KBM-7 (cell line): ENCODE data around the gene DLG1.

ENCODE experiments used
- DNase-seq: peaks from one replicate; pipeline ENCODE4 v3.0.0-alpha.2; 2015
- in situ Hi-C: fragments of 300-500 bp; cut with MboI; formaldehyde crosslinking; loops from 2 replicates; pipeline ENCODE4 v1.14.3; 2020; ENCODE audit warnings: low sequenced_read_pairs, low pct_unique_long_range_greater_than_20kb, mixed read lengths

DLG1 gene

DNA sequence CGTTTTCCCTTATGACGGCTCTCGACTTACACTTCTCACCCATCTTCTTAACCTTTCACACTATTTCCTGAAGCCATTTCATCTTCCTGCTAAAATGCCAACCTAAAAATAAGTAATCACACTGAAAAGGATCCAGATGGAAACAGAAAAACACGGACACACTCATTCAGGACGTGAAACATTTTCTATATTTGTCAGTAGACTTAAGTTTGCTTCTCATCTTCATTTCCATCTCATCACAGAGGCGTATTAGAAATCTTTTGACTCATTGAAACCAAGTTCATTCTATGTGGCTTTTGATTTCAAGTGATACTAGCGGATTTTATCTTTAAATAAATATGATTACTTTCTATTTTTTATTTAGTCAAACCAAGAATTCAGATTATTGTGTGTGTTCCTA is 27.4 kb upstream of the DLG1 start:
- in situ Hi-C loops = no loop called here
- DNase-seq = no peak

DNA sequence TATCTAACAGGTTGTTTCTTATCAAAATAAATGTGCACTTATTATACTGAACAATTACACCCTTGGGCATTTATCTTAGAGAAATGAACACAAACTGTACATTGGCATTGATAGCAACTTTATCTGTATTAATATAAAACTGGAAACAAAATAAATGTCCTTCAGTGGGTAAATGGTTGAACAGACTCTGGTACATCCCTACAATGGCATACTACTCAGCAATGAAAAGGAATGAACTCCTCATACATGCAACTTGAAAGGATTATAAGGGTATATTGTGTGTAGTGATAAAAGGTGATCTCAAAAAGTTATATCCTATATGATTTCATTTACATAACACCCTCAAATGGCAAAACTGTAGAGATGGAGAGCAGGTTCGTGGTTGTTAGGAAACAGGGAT is 23.7 kb upstream of the DLG1 start:
- in situ Hi-C loops = no loop called here
- DNase-seq = no peak

DNA sequence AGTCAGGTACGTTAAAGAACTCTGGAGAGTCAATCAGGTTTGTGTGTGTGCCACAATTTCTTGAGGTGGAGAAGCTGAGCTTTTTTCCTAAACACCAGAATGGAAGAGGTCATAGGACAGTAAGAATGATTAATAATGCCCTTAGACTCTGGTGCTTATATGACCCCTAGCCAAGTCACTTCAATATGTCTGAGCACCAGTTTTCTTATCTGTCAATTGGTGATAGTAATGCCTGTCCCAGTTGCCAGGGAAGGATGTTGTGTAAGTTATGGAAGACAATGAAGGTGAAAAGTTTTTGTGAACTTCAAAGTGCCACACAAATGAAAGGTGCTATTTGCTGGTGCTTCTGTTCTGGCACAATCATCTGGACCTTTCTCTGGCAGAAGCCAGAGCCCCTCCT is 22.2 kb upstream of the DLG1 start:
- DNase-seq = no peak
- in situ Hi-C loops = no loop called here

DNA sequence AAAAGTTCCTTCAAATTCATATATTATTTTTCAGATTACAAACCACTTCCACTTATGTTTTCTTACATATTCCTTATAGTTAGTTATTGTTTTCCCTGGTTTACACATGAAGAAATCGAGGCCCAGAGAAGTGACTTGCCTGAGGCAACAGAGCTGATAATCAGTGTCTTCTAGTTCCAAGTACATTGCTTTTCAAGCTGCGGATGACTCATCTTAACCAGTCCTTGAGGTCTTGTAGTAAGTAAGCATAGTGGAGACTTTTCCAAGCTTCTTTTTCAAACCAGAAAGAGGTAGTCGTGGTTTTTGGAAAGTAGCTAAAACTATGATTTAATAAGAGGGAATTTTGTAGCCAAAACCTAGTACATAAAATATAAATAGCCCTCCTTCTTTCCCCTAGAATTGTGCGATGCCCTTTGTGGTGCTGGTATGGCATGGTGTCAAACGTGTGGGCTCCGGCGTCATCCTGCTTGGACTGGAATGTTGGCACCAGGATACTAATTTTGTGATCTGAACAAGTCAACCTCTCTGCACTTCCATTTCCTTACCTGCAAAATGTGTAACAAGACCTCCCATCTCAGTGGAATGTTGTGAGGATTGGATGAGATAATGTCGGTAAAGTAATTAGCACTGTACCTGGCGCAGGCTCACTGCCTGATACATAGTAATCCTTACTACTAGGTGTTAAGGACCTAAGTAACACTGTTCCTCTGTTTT is 19.0 kb upstream of the DLG1 start:
- in situ Hi-C loops = no loop called here
- DNase-seq = no peak

DNA sequence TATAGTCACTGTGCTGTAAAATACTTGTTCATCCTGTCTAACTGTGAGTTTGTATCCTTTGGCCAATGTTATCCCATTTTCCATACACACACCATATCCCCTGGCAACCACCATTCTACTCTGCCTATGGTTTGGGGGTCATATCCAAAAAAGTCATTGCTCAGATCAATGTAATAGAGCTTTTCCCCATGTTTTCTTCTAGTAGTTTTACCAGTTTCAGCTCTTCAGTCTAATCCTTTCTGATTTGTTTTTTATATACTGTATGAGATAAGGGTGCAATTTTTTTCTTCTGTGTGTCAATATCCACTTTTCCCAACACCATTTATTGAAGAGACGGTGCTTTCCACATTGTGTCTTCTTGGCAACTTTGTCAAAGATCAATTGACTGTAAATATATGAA is 14.0 kb upstream of the DLG1 start:
- DNase-seq = no peak
- in situ Hi-C loops = no loop called here

DNA sequence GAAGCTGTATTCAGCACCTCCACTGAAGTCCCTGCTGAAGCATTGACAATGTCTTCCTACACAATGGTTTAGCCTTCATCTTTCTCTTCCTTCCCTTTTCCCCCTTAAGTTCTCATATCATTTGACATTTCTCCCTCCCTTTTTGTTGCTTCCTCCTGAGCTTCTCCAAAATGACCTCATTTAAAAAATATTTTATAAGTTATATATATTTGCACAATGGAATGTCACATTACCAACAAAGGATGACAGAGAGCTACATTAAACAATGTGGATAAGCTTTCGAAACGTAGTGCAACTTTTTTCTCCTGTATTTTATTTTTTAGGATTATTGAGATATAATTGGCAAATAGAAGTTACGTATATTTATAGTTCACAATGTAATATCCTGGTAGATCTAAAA is 13.2 kb upstream of the DLG1 start:
- in situ Hi-C loops = no loop called here
- no peak for DNase-seq

DNA sequence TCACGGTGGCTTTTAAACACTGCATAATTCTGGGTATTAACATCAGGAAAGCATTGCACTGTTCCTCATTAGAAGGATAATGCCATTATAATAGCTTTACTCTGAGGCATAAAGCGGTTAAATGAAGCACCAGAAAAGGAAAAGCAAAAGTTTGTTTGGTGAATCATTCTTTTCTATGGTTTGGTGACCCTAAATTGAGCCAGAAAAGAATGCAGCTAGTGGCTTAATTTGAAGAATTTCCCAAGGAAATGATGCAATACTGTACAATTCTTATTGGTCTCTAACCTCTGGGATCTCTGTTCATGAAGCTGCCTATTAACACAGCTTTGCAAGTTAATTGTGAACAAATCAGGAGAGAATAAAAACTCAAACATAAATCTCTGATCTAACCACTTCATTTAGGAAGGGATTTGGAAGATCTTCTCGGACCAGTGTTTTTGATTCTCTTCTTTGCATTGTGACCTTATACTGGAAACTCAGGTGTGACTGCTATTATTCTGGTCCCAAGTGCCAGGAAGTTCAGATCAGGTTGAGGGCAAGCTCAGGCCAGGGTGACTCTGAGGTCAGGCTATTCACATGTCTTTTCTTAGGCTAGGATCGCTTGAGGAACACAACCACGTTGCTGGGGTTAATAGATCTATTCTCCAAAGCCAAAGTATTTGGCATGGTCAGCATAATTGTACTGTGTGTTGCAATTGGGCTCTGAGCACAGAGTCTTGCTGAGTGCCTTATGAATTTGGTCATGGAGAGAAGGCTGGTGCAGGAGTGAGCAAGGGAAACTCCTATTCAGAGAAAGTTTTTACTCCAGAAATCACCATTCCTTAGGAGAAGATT is 11.3 kb upstream of the DLG1 start:
- peak; percentile 12 for DNase-seq
- in situ Hi-C loops = no loop called here

DNA sequence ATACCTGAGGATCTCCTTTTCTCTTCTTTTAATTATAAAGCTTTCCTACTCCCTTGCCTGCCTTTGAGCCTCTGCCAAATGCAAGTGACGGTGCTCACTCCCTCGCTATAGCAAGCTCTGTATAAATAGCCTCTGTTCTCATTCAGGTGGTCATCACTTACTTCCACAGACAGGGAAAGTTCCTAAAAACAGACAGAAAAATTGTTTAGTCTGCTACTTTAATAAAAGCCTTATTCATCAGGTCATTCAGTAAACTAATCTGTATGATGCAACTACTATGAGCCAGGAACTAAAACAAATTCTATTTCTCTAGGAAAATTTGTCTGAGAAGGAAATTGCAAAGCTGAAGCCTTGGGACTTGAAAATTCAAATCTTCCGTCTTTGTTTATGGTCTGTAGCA is 10.2 kb upstream of the DLG1 start:
- no peak for DNase-seq
- in situ Hi-C loops = no loop called here

DNA sequence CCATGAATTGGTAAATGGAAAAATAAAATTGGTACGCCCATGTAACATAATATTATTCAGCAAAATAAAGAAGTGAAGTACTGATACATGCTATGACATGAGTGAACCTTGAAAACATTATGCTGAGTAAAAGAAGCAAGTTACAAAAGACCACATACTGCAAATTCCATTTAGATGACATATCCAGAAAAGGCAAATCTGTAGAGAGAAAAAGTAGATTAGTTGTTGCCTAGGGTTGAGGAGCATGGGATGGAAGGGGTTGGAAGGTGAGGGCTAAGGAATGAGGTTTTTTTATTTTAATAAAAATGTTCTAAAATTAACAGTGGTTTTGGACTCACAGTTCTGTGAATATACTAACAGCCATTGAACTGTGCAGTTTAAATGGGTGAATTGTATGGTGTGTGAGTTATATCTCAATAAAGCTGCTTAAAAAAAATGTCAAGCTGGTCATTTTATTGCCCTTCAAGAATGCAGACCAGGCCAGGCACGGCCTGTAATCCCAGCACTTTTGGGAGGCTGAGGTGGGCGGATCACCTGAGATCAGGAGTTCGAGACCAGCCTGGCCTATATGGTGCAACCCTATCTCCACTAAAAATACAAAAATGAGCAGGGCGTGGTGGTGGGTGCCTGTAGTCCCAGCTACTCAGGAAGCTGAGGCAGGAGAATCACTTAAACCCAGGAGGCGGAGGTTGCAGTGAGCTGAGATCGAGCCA is 8.1 kb upstream of the DLG1 start:
- in situ Hi-C loops = no loop called here

DNA sequence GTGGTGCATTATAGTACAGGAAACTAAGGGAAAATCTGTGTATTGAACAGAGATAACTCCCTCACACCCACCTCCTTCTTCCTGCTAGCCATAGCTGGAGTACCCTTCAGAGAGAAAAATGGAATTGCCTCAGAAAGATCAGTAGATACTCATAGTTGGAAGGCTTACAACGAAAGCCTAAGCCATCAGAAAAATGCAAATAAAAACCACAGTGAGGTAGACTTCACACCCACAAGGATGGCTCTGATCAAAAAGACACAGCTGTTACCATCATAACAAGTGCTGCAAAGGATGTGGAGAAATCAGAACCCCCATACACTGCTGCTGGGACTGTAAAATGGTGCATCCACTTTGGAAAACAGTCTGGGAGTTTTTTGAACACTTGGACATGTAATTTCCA is 7.4 kb upstream of the DLG1 start:
- DNase-seq = no peak
- in situ Hi-C loops = no loop called here

More for the DNA sequence above, 8.1 kb upstream of the DLG1 start:
- DNase-seq = no peak

DNA sequence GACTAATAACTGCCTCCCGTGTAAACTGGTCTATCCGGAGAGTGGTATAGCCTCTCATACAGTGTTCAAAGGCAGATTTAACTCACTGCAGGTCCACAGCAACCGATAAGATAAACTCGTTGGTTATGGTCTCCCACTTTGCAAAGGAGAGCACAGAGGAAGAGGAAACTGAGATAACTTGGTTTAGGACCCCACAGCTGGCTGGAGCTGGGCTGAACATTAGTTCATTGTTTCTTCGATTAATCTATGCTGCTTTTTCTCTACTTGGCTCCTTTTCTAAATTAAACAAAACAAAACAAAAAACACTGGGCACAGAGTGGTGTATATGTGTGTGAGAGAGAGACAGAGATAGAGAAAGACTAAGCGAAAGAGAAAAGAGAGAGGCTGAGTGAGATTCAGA is 5.0 kb upstream of the DLG1 start:
- DNase-seq = no peak
- in situ Hi-C loops = no loop called here

DNA sequence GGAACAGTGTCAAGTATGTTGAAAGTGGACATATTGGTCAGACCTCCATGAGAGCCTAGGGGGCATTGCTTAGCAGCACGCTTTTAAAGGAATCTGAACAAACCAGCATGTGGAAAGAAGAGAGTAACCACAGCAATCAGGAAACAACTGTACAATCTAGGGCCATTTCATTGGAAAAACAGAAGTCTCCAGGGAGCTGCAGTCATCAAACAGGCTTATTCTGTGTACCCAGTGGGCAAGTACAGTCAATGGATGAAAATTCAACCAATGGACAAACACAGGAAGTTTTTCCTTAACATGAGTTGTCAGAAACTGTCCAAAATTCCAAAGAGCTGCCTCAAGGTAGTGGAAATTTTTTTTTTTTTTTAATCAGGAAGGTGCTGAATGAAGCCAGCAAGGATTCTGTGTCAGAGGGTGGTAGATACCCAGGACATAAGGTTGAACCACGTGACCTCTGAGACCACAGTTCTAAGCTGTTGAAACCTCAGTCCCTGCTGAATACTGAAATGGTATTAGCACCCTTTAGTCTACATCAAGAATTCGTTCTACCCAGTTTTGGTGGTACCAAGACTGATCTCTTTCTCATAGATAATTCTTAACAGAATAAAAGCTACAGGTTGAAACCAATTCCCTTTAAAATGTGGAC is 4.4 kb upstream of the DLG1 start:
- peak; percentile 33 for DNase-seq
- in situ Hi-C loops = no loop called here

DNA sequence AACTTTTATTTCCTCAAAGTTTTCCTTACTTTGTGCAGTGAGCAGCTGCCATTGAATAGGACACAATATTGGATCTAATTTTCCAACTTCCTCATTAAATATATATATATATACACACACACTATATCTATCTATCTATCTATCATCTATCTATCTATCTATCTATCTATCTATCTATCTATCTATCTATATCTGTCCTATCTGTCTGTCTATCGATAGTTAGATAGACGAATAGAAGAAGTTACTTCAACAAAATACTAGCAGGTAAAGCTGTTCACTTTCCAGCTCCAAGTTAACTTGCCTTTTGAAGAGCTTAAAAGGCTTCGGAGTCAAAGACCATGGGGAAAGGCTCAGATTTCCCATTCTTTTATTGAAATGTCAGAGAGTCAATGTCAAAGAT is 3.6 kb upstream of the DLG1 start:
- in situ Hi-C loops = no loop called here
- no peak for DNase-seq

DNA sequence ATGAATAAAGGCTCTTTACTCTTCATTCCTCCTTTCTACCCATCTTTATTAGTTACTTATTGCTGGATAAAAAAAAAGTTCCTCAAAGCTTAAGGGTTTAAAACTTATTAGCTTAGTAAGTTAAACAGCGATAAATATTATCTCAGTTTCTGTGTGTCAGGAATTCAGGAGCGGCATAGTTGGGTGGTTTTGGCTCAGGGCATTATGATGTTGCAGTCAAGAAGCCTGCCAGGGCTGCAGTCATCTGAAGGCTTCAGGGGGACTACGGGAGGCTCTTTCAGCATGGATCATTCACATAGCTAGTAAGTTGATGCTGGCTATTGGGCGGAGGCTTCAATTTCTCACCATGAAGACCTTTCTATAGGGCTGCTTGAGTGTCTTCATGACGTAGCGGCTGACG is 1.9 kb upstream of the DLG1 start:
- no peak for DNase-seq
- in situ Hi-C loops = no loop called here

DNA sequence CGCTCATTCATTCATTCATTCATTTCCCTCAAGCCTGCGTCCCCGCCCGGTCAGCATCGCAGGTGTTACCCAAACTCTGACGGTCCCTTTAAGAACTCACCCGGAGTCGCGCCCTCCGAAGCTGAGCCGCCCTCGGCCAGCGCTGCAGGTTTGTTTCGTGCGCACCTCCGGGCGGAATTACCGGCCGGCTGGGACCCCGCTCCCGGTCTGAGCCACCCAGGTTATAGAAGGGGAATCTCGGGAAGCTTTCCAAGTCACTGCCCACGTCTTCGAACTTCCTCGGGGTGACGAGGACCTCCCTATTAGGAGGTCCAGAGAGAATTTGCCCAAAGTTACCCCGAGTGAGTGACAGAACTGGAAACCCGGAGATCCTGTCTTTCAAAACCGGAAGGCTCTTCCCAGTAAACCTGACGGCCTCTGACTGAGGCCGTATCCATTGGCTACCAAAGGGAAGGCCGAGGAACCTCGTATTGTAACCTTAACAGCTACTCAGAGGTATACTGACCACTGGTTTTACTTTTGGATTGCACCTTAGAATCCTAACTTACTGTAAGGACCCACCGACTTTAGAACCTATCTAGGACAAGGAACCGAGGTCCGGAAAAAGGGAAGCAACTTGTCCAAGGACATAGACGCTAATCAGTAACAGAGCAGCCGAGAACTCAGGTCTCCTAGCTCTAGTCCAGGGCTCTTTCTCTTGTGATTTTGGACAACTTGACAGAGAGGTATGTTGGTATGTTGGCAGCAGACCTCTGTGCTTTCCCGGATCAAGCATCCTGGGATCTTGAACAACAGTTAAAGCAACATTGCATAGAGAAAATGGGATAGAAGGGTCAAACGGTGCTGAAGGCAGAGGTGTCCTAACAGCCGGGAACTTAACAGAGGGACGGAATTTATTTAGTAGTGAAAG is 788 bp upstream of the DLG1 start:
- in situ Hi-C loops = no loop called here
- peak; percentile 61 for DNase-seq

DNA sequence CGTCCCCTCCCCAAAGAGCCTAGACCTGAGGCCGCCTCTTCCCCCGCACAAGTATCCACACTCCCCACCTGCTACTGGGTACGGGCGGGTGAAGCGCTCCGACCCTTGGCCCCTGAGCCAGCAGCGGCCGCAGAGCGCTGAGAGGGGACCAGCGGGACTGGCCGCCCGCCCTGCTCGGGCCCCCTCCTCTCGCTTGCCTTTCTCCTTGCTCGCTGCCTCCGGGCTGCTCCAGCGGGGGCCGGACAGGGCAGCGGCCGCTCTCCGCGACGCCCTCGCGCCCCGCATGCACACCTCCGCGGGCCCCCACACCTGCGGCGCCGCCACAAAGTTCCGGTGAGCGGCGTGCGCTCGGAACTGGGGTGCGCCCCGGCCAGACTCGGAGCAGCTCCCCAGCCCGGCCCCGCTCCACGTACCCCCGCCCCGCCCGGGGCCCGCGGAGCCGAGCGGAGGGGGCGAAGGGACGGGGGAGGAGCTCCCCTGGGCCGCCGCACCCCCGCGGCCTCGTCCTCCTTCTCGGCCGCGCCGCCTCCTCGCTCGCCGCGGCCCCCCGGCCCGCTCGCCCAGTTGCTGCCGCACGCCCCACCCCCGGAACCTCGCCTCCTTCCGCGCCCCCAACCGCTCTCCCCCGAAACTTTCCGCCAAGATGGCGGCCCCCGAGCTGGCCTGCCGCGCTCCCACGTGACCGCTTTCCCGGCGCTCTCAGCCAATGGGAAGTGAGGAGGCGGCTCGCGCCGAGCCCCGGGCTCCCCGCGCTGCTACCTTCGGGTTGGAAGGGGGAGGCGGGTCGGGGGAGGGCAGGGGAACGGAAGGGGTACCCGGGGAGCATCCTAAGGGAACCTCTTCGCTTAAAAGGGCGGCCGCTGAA is 704 bp downstream of the DLG1 start:
- DNase-seq = peak; percentile 82
- in situ Hi-C loops = no loop called here

DNA sequence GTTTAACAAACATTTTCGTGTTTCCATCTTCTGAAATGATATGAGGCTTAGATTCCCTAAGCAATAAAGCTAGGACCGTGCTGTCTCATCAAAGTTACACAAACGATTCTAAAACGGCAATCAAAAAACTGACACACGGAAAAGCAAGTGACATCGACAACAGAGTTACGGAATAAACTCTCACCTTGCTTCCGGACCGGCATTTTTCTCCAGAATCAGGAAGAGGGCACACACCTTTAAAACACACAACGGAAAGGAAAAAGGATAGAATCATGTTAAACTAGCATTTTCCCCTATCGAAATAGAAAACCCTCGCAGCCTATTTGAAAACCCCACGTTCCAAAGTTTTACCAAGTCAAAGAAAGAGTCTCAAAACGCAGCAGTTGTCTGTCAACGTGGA is 1.4 kb downstream of the DLG1 start:
- DNase-seq = no peak
- in situ Hi-C loops = no loop called here

DNA sequence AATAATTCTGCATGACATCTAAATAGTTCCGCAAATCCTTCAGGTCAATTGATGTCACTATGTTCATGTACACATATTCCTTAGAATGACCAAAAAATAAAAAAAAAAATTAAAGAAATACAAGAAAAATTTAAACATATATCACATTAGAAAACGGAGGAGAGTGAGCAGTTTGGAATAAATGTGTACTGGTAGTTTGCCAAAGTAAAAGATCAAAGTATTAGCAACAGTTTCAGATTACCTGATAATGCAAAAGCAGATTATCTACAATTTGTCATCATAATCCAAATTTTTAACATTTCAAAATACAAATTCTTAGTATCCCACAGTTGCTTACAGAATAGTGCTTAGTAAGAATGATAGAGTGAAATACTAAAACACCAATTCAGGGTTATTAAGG is 1.9 kb downstream of the DLG1 start:
- in situ Hi-C loops = no loop called here
- no peak for DNase-seq
